IMR-90 (cell line): Measurements from ENCODE around the gene NHLRC2. TPM values are rescaled to one million over a fixed set of nuclear protein-coding genes. Genes with fewer than 3 reads are reported as not detected.

Experiments
- ATAC-seq: fragments of 200-7000 bp; cut with Tn5 transposase; 2 replicates; pipeline ENCODE4 v1.9.1; 2020; ENCODE audit warnings: low read depth, mild to moderate bottlenecking, moderate library complexity
- BruUV-seq: library from RNA; stranded (reverse); fragments of 400-500 nt; replicated peaks from 2 replicates; lab custom pipeline; 2021; lab: Mats Ljungman, UMichigan
- CTCF ChIA-PET: fragments of 300-600 bp; formaldehyde crosslinking; extraction: SDS; loops from one replicate; lab custom pipeline; 2021; ENCODE audit warnings: antibody characterized with exemption; lab: Yijun Ruan, JAX
- POLR2A ChIA-PET: fragments of 300-600 bp; sonication (Branson Sonifier 250); formaldehyde crosslinking; loops from one replicate; lab custom pipeline; 2022; ENCODE audit warnings: antibody characterized with exemption; ENCODE audit not compliant: unreplicated experiment; lab: Charles Lee
- DNase-seq: peaks from one replicate; pipeline ENCODE4 v3.0.0; 2013
- H2AFZ ChIP-seq: replicated peaks from 2 replicates; pipeline ENCODE3; 2013; ENCODE audit warnings: low read length, mild to moderate bottlenecking; ENCODE audit not compliant: poor library complexity
- H2AK5ac ChIP-seq: 2 replicates; pipeline ENCODE4 v1.6.1; 2013; ENCODE audit warnings: low read depth, low read length, inconsistent platforms
- H2AK9ac ChIP-seq: replicated peaks from 2 replicates; pipeline ENCODE3; 2013; ENCODE audit warnings: mild to moderate bottlenecking, low read depth, low read length, moderate library complexity; ENCODE audit not compliant: poor library complexity
- H2BK120ac ChIP-seq: 2 replicates; pipeline ENCODE4 v1.6.1; 2013; ENCODE audit warnings: low read depth, low read length, inconsistent platforms
- H2BK15ac ChIP-seq: 3 replicates; pipeline ENCODE4 v1.6.1; 2013; ENCODE audit warnings: low read depth, low read length, inconsistent platforms
- H2BK20ac ChIP-seq: 2 replicates; pipeline ENCODE4 v1.6.1; 2013; ENCODE audit warnings: low read depth, mild to moderate bottlenecking, inconsistent platforms, low read length, moderate library complexity
- H2BK5ac ChIP-seq: 2 replicates; pipeline ENCODE4 v1.6.1; 2013; ENCODE audit warnings: mild to moderate bottlenecking, low read depth, low read length, inconsistent platforms; ENCODE audit not compliant: poor library complexity, severe bottlenecking
- H3K14ac ChIP-seq: replicated peaks from 2 replicates; pipeline ENCODE4 v1.6.1; 2013; ENCODE audit warnings: low read depth, low read length, inconsistent platforms
- H3K18ac ChIP-seq: 2 replicates; pipeline ENCODE4 v1.6.1; 2013; ENCODE audit warnings: low read depth, low read length, control low read depth
- H3K23ac ChIP-seq: 2 replicates; pipeline ENCODE4 v1.6.1; 2013; ENCODE audit warnings: low read depth, low read length, inconsistent platforms
- H3K27ac ChIP-seq: 2 replicates; pipeline ENCODE4 v1.5.1; 2013; ENCODE audit warnings: mild to moderate bottlenecking, control low read depth, low read length; ENCODE audit not compliant: insufficient read depth
- H3K27me3 ChIP-seq: 2 replicates; pipeline ENCODE4 v1.6.1; 2013; ENCODE audit warnings: low read length; ENCODE audit not compliant: control insufficient read depth, insufficient read depth
- H3K36me3 ChIP-seq: 2 replicates; pipeline ENCODE4 v1.6.1; 2013; ENCODE audit warnings: low read length, mixed read lengths; ENCODE audit not compliant: control insufficient read depth, insufficient read depth
- H3K4ac ChIP-seq: 2 replicates; pipeline ENCODE4 v1.6.1; 2013; ENCODE audit warnings: low read depth, low read length, inconsistent platforms
- H3K4me1 ChIP-seq: 2 replicates; pipeline ENCODE4 v1.6.1; 2013; ENCODE audit warnings: low read length, mixed read lengths; ENCODE audit not compliant: control insufficient read depth, insufficient read depth
- H3K4me2 ChIP-seq: 2 replicates; pipeline ENCODE4 v1.6.1; 2013; ENCODE audit warnings: low read depth, mild to moderate bottlenecking, control low read depth, low read length, moderate library complexity
- H3K4me3 ChIP-seq: 2 replicates; pipeline ENCODE4 v1.5.1; 2013; ENCODE audit warnings: low read depth, mild to moderate bottlenecking, control low read depth, low read length, moderate library complexity; ENCODE audit not compliant: insufficient read depth
- H3K56ac ChIP-seq: 2 replicates; pipeline ENCODE4 v1.6.1; 2013; ENCODE audit warnings: low read length, inconsistent platforms; ENCODE audit not compliant: insufficient read depth; ENCODE audit errors: extremely low read depth
- H3K79me1 ChIP-seq, 2 experiments: 2 replicates each; pipeline ENCODE4 v1.6.1; 2013; ENCODE audit warnings: low read length in 2 of 2, inconsistent platforms in 1 of 2, low read depth in 1 of 2
- H3K9ac ChIP-seq: 2 replicates; pipeline ENCODE4 v1.6.1; 2013; ENCODE audit warnings: low read depth, low read length, control low read depth
- H3K9me1 ChIP-seq: 2 replicates; pipeline ENCODE4 v1.6.1; 2013; ENCODE audit warnings: low read length, inconsistent platforms; ENCODE audit not compliant: insufficient read depth
- H3K9me3 ChIP-seq: 2 replicates; pipeline ENCODE4 v1.6.1; 2013; ENCODE audit warnings: low read length; ENCODE audit not compliant: control insufficient read depth, insufficient read depth
- H4K20me1 ChIP-seq: 2 replicates; pipeline ENCODE4 v1.6.1; 2013; ENCODE audit warnings: low read length, inconsistent platforms; ENCODE audit not compliant: insufficient read depth
- H4K5ac ChIP-seq: 2 replicates; pipeline ENCODE4 v1.6.1; 2013; ENCODE audit warnings: mild to moderate bottlenecking, low read depth, low read length, control low read depth
- H4K8ac ChIP-seq, 2 experiments: 2 replicates each; pipeline ENCODE4 v1.6.1; 2013; ENCODE audit warnings: low read depth in 2 of 2, low read length in 2 of 2, control low read depth in 1 of 2, inconsistent platforms in 1 of 2
- H4K91ac ChIP-seq: 2 replicates; pipeline ENCODE4 v1.6.1; 2013; ENCODE audit warnings: low read depth, low read length, inconsistent platforms; ENCODE audit not compliant: insufficient read depth
- CHD1 ChIP-seq: IDR thresholded peaks from 2 replicates; pipeline ENCODE4 v1.6.1; 2012; ENCODE audit warnings: low read depth, low read length, improper control_type of control experiment
- CTCF ChIP-seq: conservative IDR thresholded peaks from 2 replicates; pipeline ENCODE4 v1.5.1; 2012; ENCODE audit warnings: mild to moderate bottlenecking, low read depth, low read length, improper control_type of control experiment
- ELK1 ChIP-seq: fragments of 150-350 bp; IDR thresholded peaks from 2 replicates; pipeline ENCODE4 v1.6.1; 2016; ENCODE audit warnings: low read depth, mild to moderate bottlenecking, low read length, moderate library complexity, borderline replicate concordance
- NFE2L2 ChIP-seq: fragments of 150-350 bp; IDR thresholded peaks from 2 replicates; pipeline ENCODE4 v1.6.1; 2016; ENCODE audit warnings: low read depth, mild to moderate bottlenecking, low read length
- POLR2A ChIP-seq: IDR thresholded peaks from 2 replicates; pipeline ENCODE4 v1.6.1; 2012; ENCODE audit warnings: mild to moderate bottlenecking, low read depth, low read length
- RAD21 ChIP-seq: IDR thresholded peaks from 2 replicates; pipeline ENCODE4 v1.6.1; 2012; ENCODE audit warnings: low read length, improper control_type of control experiment
- SMC3 ChIP-seq: fragments of 150-350 bp; IDR thresholded peaks from 2 replicates; pipeline ENCODE4 v1.6.1; 2016; ENCODE audit warnings: low read depth, mild to moderate bottlenecking, antibody characterized with exemption, low read length, moderate library complexity
- USF2 ChIP-seq: fragments of 150-350 bp; IDR thresholded peaks from 2 replicates; pipeline ENCODE4 v1.6.1; 2017; ENCODE audit warnings: mild to moderate bottlenecking, antibody characterized with exemption, low read length, low read depth
- WGBS, 2 experiments: methylation state at CpG; one replicate each; pipeline versions ENCODE4 v1.1.5 to v1.1.7; 2013; ENCODE audit warnings: missing lambda C conversion rate in 2 of 2; ENCODE audit not compliant: insufficient read length in 1 of 2; ENCODE audit errors: extremely low coverage in 2 of 2; 5-methylcytosine and 5-hydroxymethylcytosine counted together
- dilution Hi-C: fragments of 300-500 bp; cut with HindIII; formaldehyde crosslinking; loops from one replicate; pipeline ENCODE4 v1.14.3; 2018; ENCODE audit warnings: low sequenced_read_pairs; ENCODE audit not compliant: unreplicated experiment
- in situ Hi-C: fragments of 300-500 bp; cut with MboI; formaldehyde crosslinking; loops from 3 replicates; pipeline ENCODE4 v1.14.3; 2019; ENCODE audit warnings: low sequenced_read_pairs, inconsistent platforms, mixed read lengths
- intact Hi-C: fragments of 100-400 bp; cut with micrococcal nuclease; formaldehyde crosslinking; loops from 2 replicates; pipeline ENCODE4 v1.10.0; 2022
- polyA plus RNA-seq, 3 experiments: library from polyadenylated mRNA; depleted of rRNA; stranded (reverse); fragments of >200 nt; gene quantifications; 2 replicates each; pipeline ENCODE4 v1.2.3, GENCODE V29; 2012; ENCODE audit warnings: low replicate concordance in 1 of 3
- total RNA-seq: library from RNA; depleted of rRNA; stranded (reverse); fragments of >200 nt; gene quantifications from 2 replicates; pipeline ENCODE4 v1.2.3, GENCODE V29; 2012

The NHLRC2 gene
- total and polyA plus RNA-seq, 2 of the 4 experiments (the other 2 are of a cell fraction), result 3.0 to 11.8 TPM

- Histone ChIP-seq H2BK15ac (no peak overlapping the region), H2BK120ac (no peak overlapping the region), H2BK20ac (no peak overlapping the region), H3K9me1 (no peaks in the 10 kb centered on the region), H4K20me1 (no peaks in the 10 kb centered on the region), H2AFZ (no peak overlapping the region), H3K79me1 (peaks cover 3 to 5% of the 10 kb centered on the region in 2 experiments; a peak in 3 of 4 replicates), H4K5ac (no peak overlapping the region), H3K4me1 (no peaks in the 10 kb centered on the region), H3K27ac (no peak overlapping the region), H2BK5ac (no peak overlapping the region), H3K18ac (no peak overlapping the region), H3K36me3 (no peaks in the 10 kb centered on the region), H3K4me2 (no peak overlapping the region), H2AK9ac (no peak overlapping the region), H3K9ac (no peak overlapping the region), H3K56ac (no peak overlapping the region), H3K14ac (no peak overlapping the region), H3K4me3 (no peak overlapping the region), H3K23ac (no peak overlapping the region), H4K91ac (no peak overlapping the region), H3K27me3 (no peaks in the 10 kb centered on the region), H3K9me3 (no peaks in the 10 kb centered on the region), H4K8ac (no peak overlapping the region), H2AK5ac (no peak overlapping the region), H3K4ac (no peak overlapping the region)
- WGBS, 2 experiments, result no CpG with 5 or more reads among the region's 1 CpG
- no peak for ATAC-seq
- no peak for TF ChIP-seq NFE2L2
- no peak for TF ChIP-seq CHD1
- TF ChIP-seq ELK1, result no peak
- no peak for TF ChIP-seq CTCF
- TF ChIP-seq SMC3, result no peak
- no peak for TF ChIP-seq USF2
- no peak for TF ChIP-seq RAD21
- no peak for TF ChIP-seq POLR2A
- no TSS peak for BruUV-seq
- in situ Hi-C loops, result no loop called here
- CTCF ChIA-PET, result no interaction called here
- dilution Hi-C loops, result no loop called here
- intact Hi-C loops, result no loop called here
- POLR2A ChIA-PET, result no interaction called here
- peak; percentile 55 for DNase-seq
These were observed 25.8 kb downstream of the NHLRC2 start for GRCh38 chr10:113880236-113880635.
